Measurements from ENCODE around the gene SASS6.
"Not testable (repeated sequence)": the region's sequence is repeated elsewhere in the genome, so short reads cannot be mapped to it uniquely, and the experiment has no call there.

Gene SASS6

DNA sequence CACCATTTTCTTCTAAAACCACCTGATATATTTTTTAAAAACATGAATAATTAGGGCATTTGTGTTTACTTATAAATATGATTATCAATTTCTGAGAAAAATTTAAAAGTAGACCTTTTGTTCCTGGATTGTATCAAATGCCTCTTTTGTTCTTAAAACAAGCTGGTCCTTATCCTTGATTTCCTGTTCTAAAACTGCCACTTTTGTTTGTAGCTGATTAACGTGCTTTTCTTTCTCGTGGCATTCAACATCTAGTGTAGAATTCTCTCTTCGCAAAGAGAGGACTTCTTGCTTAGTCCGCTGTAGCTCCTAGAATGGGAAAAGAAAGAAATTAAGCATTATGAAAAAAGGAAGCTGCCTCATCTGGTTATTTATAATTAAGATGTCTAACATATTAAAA, 25.0 kb downstream of the SASS6 start:
- DNase-seq = no peak

- DNase-seq = no peak
These were observed 31.2 kb downstream of the SASS6 start for GRCh38 chr1:100101564-100101963.

- no peak for DNase-seq
These were observed 32.5 kb downstream of the SASS6 start for GRCh38 chr1:100100202-100100601.

GRCh38 chr1:100090471-100090870, 42.3 kb downstream of the SASS6 start:
- no peak for DNase-seq

GRCh38 chr1:100089082-100089481, 43.6 kb downstream of the SASS6 start:
- no peak for DNase-seq

DNA sequence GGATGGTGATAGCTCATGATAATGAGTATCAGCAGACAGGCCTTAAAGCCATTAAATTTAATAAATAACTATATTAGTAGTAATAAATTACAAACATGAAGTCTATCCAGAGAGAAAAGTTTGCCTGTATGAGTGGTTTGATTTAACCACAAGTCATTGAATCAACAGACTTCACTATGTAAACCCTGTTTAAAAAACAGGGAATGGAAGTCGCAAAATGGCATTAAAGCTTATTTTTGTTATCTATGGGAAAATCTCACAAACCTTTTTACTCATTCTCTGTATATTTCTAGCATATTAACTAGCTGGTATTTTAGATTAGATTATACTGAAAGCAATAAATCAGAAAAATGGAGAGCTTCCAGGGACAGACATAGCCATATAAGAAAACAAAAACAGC, 45.3 kb downstream of the SASS6 start:
- no peak for DNase-seq

DNA sequence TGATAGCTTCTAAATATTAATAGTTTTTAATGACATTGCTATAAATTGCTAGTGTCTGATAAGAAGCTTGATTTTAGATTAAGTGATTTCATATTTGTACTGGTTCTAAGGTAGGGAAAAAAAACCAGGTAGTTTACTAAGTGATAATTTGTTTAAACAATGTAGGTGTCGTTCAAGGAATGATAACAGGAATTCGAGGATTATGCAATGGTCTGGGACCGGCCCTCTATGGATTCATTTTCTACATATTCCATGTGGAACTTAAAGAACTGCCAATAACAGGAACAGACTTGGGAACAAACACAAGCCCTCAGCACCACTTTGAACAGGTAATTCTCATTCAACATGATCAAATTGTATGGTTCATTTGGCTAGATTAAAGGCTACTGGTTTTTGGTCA, 52.4 kb downstream of the SASS6 start:
- DNase-seq = no peak

- DNase-seq = no peak
These were observed 55.2 kb downstream of the SASS6 start for GRCh38 chr1:100077531-100077930.

DNA sequence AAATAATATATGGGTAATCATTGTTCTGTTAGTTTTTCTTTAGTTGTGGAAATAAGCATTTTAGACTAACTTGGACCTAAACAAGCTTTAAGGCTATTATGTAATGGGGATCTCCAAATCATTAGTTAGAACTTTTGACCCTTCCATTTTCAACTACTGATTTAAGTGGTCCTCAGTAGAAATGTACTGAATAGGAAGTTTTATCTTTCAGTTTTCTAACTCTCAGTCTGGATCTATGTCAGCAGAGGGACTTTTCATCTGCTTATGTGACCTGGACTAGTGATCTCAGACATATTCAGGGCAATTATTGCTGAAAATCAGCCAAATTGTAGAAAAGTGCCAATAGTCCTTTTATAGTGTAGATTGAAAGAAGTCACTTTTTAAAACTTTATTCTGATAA, 56.0 kb downstream of the SASS6 start:
- DNase-seq = no peak

GRCh38 chr1:100076319-100076718, 56.4 kb downstream of the SASS6 start:
- no peak for DNase-seq

- no peak for DNase-seq
These were observed 57.0 kb downstream of the SASS6 start for GRCh38 chr1:100075773-100076172.

DNA sequence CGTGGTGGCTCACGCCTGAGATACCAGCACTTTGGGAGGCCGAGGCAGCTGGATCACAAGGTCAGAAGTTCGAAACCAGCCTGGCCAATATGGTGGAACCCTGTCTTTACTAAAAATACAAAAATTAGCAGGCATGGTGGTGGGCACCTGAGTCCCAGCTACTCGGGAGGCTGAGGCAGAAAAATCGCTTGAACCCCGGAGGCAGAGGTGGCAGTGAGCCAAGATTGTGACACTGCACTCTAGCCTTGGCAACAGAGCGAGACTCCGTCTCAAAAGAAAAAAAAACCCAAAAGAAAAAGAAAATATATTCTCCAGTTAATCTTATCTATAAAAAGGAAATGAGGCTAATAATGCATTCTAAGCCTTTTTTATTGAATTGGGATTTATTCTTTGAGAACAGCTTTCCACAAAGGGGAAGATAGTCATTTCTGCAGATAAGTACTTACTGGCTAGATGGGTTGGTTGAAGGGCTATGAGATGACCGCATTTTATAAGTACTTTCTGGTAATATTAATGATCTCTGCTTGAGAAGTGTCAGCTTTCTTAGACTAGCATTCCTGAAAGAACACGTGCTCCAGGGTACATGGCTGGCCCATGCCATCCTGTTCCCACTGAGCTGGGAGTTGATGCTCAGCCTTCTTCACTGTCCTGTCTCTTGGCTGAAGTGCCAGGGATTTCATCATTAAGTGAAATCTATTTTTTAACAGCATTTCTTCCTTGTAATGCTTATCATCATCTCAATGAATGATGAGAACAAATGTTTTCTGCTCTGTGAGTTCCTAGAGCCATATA, 57.9 kb downstream of the SASS6 start:
- DNase-seq = no peak

DNA sequence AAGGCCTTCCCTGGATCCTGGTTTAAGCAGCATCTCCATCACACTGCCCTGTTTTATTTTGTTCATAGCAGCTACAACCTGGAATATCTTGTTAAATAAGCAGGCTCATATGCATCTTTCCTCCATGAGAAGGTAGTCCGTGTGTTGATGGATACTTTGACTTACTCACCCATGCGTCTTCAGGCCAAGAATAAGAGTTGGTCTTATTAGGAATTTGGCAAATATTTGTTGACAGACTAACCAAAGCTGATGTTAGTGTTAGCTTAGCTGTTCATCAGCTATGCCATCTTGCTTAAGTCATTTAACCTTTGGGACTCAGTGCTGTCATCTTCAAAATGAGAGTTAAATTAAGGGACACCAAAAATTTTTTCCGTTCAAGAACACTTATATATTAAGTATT, 59.2 kb downstream of the SASS6 start:
- DNase-seq = no peak

- DNase-seq = no peak
These were observed 62.4 kb downstream of the SASS6 start for GRCh38 chr1:100070201-100070939.

- DNase-seq = no peak
These were observed 66.8 kb downstream of the SASS6 start for GRCh38 chr1:100065969-100066227.

DNA sequence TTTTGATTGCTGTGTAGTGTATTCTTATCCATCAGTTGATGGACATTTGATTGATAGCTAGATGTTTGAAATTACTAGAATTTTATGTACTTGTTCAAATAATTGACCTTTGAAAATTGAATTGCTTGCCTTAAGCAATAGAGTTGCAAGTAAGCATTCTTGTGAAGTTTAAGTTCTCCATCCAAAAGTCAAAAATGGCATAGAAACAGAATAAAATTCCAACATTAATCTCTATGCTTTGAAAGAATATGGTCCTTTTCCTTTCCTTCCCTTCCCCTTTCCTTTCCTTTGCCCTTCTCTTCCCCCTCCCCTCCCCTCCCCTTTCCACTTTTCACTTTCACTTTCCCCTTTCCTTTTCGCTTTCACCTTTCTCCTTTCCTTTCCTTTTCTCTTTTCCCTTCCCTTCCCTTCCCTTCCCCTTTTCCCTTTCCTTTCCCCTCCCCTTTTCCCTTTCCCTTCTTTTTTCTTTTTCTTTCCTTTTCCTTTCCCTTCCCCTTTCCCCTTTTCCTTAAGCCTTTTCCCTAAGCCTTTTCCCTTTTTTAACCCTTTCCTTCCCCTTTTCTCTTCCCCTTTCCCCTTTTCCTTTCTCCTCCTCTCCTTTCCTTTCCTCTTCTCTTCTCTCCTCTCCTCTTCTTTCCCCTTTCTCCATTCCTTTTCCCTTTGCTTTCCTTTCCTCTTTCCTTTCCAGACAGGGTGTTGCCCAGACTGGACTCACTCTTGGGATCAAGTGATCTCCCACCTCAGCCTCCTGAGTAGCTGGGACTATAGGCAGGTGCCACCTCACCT, 67.4 kb downstream of the SASS6 start:
- no peak for DNase-seq

DNA sequence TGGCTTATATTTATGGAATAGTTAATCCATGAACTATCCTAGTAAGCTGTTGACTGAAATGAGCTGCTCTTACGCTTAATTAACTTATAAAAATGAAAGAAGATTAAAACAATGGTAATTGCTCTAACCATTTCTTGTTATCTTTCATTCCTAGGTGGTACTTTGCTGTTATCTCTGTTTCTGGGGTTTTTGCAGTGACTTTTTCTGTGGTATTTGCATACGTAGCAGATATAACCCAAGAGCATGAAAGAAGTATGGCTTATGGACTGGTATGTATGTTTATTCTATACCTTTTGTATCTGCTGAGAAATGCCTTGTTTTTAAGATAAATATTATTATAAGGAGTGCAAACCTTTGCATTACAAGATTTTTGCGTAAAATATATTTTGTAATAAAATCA, 71.0 kb downstream of the SASS6 start:
- DNase-seq = no peak

- DNase-seq = no peak
These were observed 79.0 kb downstream of the SASS6 start for GRCh38 chr1:100053727-100054126.

GRCh38 chr1:100053119-100053518, 79.6 kb downstream of the SASS6 start:
- DNase-seq = no peak

GRCh38 chr1:100051893-100052292, 80.8 kb downstream of the SASS6 start:
- DNase-seq = no peak

GRCh38 chr1:100051401-100051800, 81.3 kb downstream of the SASS6 start:
- no peak for DNase-seq

DNA sequence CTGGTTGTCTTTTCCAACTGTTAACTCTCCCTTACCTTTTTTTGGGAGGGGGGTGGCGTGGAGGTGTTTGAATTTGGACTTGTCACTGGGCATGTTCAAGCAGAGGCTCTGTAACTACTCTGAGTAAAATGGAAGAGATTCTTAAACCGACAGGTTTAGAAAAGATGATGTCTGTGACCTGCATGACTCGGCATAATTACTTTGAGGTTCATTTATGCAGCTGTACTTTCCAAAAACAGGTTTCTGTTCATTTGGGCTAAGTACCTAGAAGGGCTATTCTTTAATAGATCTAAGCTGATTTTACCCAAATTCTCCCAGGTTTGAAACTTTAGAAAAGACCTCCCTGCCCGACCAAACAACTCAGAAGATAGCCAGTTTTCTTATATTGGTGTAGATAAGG, 82.6 kb downstream of the SASS6 start:
- no peak for DNase-seq

DNA sequence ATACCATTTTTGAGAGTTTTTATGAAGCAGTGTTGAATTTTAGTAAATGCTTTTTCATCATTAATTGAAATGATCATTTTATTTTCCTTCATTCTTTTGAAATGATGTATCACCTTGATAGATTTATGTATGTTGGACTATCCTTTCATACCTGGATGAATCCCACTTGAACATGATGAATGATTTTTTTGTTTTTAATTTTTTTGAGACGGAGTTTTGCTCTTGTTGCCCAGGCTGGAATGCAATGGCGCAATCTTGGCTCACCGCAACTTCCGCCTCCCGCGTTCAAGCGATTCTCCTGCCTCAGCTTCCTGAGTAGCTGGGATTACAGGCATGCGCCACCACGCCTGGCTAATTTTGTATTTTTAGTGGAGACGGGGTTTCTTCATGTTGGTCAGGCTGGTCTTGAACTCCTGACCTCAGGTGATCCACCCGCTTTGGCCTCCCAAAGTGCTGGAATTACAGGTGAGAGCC, 85.5 kb downstream of the SASS6 start:
- not testable (repeated sequence) for DNase-seq

DNA sequence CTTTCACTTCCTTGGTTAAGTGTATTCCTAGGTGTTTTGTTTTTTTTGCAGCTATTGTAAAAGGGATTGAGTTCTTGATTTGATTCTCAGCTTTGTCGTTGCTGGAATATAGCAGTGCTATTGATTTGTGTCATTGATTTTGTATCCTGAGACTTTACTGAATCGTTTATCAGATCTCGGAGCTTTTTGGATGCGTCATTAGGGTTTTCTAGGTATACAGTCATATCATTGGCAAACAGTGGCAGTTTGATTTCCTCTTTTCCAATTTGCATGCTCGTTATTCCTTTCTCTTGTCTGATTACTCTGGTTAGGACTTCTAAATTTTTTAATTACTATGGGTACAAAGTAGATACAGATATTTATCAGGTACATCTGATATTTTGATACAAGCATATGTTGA, 87.5 kb downstream of the SASS6 start:
- DNase-seq = no peak
